ENCODE data around the gene GNMT.
"Not testable (repeated sequence)": the region's sequence is repeated elsewhere in the genome, so short reads cannot be mapped to it uniquely, and the experiment has no call there.

GNMT gene

DNA sequence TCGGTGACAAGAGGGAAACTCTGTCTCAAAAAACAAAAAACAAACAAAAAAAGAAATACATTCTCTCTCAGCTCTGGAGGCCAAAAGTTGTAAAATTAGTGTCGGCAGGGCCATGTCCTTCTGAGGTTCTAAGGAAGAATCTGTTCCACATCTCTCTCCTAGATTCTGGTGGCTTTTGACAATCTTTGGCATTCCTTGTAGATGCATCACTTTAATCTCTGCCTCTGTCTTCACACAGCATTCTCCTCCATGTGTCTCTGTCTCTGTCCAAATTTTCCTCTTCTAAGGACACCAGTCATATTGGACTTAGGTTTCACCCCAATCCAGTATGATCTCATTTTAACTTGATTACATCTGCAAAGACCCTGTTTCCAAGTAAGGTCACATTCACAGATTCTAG lies 32.9 kb downstream of the GNMT start:
- H3K4me3 ChIP-seq (ENCODE audit: low read length), result no peak overlapping the region
- TF ChIP-seq, protein P1, sequence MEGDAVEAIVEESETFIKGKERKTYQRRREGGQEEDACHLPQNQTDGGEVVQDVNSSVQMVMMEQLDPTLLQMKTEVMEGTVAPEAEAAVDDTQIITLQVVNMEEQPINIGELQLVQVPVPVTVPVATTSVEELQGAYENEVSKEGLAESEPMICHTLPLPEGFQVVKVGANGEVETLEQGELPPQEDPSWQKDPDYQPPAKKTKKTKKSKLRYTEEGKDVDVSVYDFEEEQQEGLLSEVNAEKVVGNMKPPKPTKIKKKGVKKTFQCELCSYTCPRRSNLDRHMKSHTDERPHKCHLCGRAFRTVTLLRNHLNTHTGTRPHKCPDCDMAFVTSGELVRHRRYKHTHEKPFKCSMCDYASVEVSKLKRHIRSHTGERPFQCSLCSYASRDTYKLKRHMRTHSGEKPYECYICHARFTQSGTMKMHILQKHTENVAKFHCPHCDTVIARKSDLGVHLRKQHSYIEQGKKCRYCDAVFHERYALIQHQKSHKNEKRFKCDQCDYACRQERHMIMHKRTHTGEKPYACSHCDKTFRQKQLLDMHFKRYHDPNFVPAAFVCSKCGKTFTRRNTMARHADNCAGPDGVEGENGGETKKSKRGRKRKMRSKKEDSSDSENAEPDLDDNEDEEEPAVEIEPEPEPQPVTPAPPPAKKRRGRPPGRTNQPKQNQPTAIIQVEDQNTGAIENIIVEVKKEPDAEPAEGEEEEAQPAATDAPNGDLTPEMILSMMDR (IDR thresholded peaks at IDR 0.05; ENCODE audit: insufficient read depth, low read depth, low read length, missing control alignments), result no peak
- DNase-seq (ENCODE audit: low read depth), result no peak

DNA sequence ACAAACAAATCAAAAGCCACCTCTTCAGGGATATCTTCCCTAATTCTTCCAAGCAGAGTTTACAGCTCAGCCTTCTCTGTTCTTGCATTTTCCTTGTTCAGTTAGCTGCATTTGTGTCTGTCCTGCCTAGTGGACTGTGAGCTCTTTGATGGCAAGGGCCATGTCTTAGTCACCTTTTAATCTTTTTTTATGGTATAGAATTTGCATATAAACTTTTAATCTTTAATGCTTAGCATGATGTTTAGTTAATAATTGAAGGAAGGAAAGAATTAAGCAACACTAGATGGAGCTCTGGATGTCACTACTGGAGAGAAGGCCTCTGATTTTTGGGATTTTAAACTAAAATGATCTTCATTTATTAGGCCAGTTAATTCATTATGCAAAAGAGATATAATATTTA lies 36.0 kb downstream of the GNMT start:
- TF ChIP-seq, protein P1 (IDR thresholded peaks at IDR 0.05; ENCODE audit: insufficient read depth, low read depth, low read length, missing control alignments), result no peak
- DNase-seq (ENCODE audit: low read depth), result no peak
- H3K4me3 ChIP-seq (ENCODE audit: low read length), result no peak overlapping the region

DNA sequence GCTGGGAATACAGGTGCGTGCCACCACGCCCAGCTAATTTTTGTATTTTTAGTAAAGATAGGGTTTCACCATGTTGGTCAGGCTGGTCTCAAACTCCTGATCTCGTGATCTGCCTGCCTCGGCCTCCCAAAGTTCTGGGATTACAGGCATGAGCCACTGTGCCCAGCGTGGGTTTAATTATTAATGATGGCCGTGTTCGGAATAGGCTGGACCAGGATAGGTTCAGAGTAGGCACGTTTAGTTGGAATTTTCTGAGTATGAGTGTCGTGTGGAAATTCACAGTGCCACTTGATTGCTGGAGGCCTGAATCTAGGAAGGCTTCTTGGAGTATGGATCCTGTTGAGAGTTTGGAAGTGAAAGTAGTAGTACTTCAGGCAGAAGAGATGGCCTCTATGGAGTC lies 37.7 kb downstream of the GNMT start:
- H3K4me3 ChIP-seq (ENCODE audit: low read length); DNase-seq (ENCODE audit: low read depth): not testable (repeated sequence)

DNA sequence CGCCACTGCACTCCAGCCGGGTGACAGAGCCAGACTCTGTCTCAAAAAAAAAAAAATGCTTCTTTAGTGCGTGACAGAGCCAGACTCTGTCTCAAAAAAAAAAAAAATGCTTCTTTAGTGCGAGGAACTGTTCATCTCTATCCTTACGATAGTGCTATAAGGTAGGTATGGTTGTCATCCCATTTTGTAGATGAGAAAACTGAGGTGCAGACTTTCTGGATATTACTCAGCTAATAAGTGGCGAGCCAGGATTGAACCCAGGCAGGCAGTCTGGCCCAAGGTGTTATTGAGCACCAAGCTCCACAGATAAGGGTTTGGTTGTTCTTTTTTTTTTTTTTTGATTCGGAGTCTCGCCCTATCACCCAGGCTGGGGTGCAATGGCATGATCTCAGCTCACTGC lies 41.3 kb downstream of the GNMT start:
- H3K4me3 ChIP-seq (ENCODE audit: low read length), result no peak overlapping the region
- TF ChIP-seq, protein P1 (IDR thresholded peaks at IDR 0.05; ENCODE audit: insufficient read depth, low read depth, low read length, missing control alignments), result no peak
- no peak for DNase-seq (ENCODE audit: low read depth)

DNA sequence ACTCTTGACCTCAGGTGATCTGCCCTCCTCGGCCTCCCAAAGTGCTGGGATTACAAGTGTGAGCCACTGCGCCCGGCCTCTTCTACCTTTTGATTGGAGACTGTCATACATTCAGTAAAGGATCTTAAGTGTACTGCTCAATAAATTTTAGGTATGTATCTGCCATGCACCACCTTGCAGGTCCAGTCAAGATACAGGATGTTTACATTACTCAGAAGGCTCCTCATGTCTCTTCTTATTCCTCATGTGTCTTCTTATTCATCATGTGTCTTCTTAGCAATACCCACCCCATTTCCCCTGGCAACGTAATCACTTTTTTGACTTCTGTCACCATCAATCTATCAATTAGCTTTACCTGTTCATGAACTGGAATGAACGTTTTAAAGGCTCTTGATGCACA lies 45.3 kb downstream of the GNMT start:
- DNase-seq (ENCODE audit: low read depth), result peak; percentile 67
- TF ChIP-seq, protein P1 (IDR thresholded peaks at IDR 0.05; ENCODE audit: insufficient read depth, low read depth, low read length, missing control alignments), result no peak
- no peak overlapping the region for H3K4me3 ChIP-seq (ENCODE audit: low read length)

DNA sequence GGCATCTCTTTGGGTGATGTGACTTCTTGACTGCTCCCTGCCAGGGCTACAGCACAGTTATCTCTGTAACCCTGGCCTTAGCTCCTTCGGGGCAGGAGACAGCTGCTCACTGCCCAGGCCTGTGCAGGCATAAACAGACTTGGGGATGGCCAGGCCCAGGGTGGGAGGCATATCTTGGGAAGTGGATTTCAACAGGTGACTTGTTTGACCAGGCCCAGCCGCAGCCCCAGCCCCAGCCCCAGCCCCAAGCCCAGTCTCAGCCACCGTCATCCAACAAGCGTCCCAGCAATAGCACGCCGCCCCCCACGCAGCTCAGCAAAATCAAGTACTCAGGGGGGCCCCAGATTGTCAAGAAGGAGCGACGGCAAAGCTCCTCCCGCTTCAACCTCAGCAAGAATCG lies 45.7 kb downstream of the GNMT start:
- no peak for DNase-seq (ENCODE audit: low read depth)
- TF ChIP-seq, protein P1 (IDR thresholded peaks at IDR 0.05; ENCODE audit: insufficient read depth, low read depth, low read length, missing control alignments), result no peak
- H3K4me3 ChIP-seq (ENCODE audit: low read length), result no peak overlapping the region

DNA sequence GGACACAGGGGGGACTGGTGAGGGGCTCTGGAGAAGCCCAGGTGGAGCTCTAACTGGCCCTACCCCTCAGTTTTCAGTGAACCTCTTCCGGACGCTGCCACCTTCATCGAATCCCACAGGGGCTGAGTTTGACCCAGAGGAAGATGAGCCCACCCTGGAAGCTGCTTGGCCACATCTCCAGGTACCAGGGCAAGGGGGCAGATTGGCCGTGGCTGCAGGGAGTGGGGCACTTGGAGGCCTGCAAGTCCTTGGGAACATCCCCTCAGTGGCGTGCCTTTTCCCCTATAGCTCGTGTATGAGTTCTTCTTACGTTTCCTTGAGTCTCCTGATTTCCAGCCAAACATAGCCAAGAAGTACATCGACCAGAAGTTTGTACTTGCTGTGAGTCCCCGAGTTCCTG lies 46.6 kb downstream of the GNMT start:
- DNase-seq (ENCODE audit: low read depth), result no peak
- TF ChIP-seq, protein P1 (IDR thresholded peaks at IDR 0.05; ENCODE audit: insufficient read depth, low read depth, low read length, missing control alignments), result no peak
- no peak overlapping the region for H3K4me3 ChIP-seq (ENCODE audit: low read length)

DNA sequence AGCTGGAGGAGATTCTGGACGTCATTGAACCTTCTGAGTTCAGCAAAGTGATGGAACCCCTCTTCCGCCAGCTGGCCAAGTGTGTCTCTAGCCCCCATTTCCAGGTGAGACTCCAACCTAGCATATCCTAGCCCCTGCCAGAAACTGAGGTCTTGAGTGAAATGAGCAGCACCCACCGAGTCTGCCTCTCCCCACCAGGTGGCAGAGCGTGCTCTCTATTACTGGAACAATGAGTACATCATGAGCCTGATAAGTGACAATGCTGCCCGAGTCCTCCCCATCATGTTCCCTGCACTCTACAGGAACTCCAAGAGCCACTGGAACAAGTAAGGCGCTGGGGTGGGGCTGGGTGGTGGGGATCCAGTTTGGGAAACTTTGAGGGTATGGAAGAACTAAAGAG lies 48.6 kb downstream of the GNMT start:
- TF ChIP-seq, protein P1 (IDR thresholded peaks at IDR 0.05; ENCODE audit: insufficient read depth, low read depth, low read length, missing control alignments), result peak; percentile 51
- H3K4me3 ChIP-seq (ENCODE audit: low read length), result no peak overlapping the region
- peak; percentile 46 for DNase-seq (ENCODE audit: low read depth)

All from epithelial cell of esophagus (primary cell).